Ascending aorta (tissue), 2 donors: Measurements from ENCODE around the gene BCAP31. TPM values are rescaled to one million over a fixed set of nuclear protein-coding genes. Genes with fewer than 3 reads are reported as not detected.
"Not testable (repeated sequence)": the region's sequence is repeated elsewhere in the genome, so short reads cannot be mapped to it uniquely, and the experiment has no call there.

Experiments used
- DNase-seq, 2 donors: peaks; one replicate each; pipeline ENCODE4 v3.0.0-alpha.2; 2019; ENCODE audit warnings: low spot score in 2 of 2
- H3K27ac ChIP-seq, 2 donors: fragments of 200-600 bp; sonication (generic); one replicate each; pipeline ENCODE4 v1.5.1; 2016 to 2017; ENCODE audit warnings: mild to moderate bottlenecking in 1 of 2
- H3K27me3 ChIP-seq: fragments of 200-600 bp; sonication (generic); one replicate; pipeline ENCODE4 v1.5.1; 2017
- H3K36me3 ChIP-seq, 2 donors: fragments of 200-600 bp; sonication (generic); one replicate each; pipeline ENCODE4 v1.5.1; 2016
- H3K4me1 ChIP-seq, 2 donors: fragments of 200-600 bp; sonication (generic); one replicate each; pipeline ENCODE4 v1.5.1; 2016 to 2017; ENCODE audit warnings: mild to moderate bottlenecking in 1 of 2
- H3K4me3 ChIP-seq, 2 donors: fragments of 200-600 bp; sonication (generic); one replicate each; pipeline ENCODE4 v1.5.1; 2016 to 2017; ENCODE audit warnings: mild to moderate bottlenecking in 1 of 2
- H3K9me3 ChIP-seq, 2 donors: fragments of 200-600 bp; sonication (generic); one replicate each; pipeline ENCODE4 v1.5.1; 2016
- intact Hi-C: fragments of 100-400 bp; cut with DNase I; formaldehyde crosslinking; loops from one replicate; pipeline ENCODE4 v1.15.1; 2023
- total RNA-seq: library from RNA; depleted of rRNA; stranded (reverse); fragments of >200 nt; gene quantifications from one replicate; pipeline ENCODE4 v1.1.0, GENCODE V29; 2016
- TF ChIP-seq, protein P1 (sequence below), 3 experiments: fragments of 200-600 bp in 2 of 3; fragments of 450-650 bp in 1 of 3; sonication (generic) in 2 of 3; IDR thresholded peaks; one replicate each; pipeline ENCODE4 v1.5.1; 2016 to 2019; ENCODE audit warnings: antibody characterized with exemption in 3 of 3, mild to moderate bottlenecking in 1 of 3, moderate library complexity in 1 of 3

BCAP31 gene
- total RNA-seq, 1 donor from 2014 or later = 63.0 TPM

DNA sequence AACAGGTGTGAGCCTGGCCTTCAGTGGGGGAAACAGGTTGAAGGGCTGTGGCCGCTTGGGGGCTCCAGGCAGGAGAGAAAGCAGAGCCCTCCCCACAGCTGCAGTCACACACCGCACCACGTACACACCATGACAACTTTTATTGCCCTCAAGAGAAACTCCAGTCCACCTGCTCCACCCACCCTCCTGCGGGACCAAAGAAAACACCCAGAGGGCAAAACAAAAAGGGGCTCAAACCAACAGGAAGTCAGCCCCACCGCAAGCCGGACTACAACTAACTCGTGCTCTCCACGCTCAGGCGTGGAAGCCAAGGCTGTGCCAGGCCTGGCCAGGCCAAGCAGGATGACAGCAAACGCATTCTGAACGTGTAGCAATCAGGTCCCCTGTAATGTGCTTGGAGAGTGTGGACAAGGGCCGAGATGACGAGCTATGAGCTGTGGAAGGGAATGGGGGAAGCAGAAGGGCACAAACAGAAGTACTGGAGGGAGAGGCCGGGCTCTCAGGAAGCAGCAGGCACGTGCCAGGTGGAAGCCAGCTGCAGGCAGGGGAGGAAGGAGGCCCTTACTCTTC is 23.7 kb downstream of the BCAP31 start:
- TF ChIP-seq, protein P1, sequence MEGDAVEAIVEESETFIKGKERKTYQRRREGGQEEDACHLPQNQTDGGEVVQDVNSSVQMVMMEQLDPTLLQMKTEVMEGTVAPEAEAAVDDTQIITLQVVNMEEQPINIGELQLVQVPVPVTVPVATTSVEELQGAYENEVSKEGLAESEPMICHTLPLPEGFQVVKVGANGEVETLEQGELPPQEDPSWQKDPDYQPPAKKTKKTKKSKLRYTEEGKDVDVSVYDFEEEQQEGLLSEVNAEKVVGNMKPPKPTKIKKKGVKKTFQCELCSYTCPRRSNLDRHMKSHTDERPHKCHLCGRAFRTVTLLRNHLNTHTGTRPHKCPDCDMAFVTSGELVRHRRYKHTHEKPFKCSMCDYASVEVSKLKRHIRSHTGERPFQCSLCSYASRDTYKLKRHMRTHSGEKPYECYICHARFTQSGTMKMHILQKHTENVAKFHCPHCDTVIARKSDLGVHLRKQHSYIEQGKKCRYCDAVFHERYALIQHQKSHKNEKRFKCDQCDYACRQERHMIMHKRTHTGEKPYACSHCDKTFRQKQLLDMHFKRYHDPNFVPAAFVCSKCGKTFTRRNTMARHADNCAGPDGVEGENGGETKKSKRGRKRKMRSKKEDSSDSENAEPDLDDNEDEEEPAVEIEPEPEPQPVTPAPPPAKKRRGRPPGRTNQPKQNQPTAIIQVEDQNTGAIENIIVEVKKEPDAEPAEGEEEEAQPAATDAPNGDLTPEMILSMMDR (IDR thresholded peaks at IDR 0.05) = no peak
- intact Hi-C loops = no loop called here
- no peaks in the 10 kb centered on the region for H3K27me3 ChIP-seq
- H3K27ac ChIP-seq = peak overlapping the region; percentile 11 to 18
- no peak overlapping the region for H3K4me3 ChIP-seq
- no peaks in the 10 kb centered on the region for H3K9me3 ChIP-seq
- peaks cover 14 to 17% of the 10 kb centered on the region in 2 donors for H3K36me3 ChIP-seq
- H3K4me1 ChIP-seq = no peaks in the 10 kb centered on the region
- no peak for DNase-seq

DNA sequence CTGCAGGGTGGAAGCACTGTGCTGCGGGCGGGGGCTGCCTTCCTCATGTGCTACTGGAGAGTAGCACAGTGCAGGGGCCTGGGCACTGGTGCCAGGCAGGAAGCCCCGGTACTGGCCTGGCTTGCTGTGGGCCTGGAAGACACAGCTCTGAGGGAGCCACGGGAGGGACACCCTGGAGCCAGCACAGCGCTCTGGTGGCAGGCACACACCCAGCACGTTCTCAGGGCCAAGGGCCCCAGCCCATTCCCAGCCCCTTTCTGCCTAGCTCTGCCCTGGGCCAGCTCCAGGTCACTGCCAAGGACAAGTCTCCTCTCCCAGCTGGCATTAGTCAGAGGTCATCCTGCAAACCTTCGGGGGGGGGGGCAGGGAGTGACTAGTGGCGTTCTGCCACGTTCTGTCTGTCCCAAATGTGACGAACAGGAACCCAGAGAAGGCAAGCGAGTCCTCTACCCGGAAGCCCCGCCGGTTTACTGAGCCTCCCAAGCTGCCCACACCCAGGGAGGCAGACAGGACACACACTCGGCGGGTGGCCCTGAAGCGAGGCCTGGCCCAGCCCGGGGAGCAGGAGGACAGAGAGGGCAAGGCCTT is 24.3 kb downstream of the BCAP31 start:
- DNase-seq, H3K4me1 ChIP-seq, H3K4me3 ChIP-seq, H3K27me3 ChIP-seq, H3K9me3 ChIP-seq, intact Hi-C loops: not testable (repeated sequence)
- Histone ChIP-seq H3K36me3 (peaks cover 14 to 17% of the 10 kb centered on the region in 2 donors), H3K27ac (peak overlapping the region in 1 of 2 donors; percentile 18)

DNA sequence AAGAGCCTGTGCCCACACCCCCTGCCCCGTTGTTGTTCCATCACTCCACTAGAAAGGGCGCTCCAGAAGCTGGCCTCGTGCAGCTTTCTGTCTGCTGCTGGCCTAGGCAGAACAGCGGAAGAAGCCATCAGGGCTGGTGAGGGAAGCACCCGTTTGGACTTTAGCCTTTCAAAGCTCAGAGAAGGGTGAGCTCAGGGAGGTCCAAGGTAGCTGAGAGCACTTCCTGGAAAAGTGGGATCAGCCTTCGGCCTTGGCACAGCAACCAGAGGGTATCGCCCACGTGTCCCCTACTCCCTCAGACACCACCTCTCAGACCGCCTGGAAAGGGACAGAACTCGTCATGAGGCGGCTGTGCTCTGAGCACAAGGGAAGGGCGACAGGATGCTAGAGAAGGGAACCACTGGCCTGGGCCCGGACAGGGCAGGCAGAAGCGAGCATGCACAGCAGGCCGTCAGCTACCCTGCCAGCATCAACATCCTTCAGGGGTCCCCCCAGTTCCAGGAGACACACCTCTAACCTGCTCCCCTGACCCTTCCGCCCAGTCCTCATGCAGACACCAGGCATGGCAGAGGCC is 24.9 kb downstream of the BCAP31 start:
- DNase-seq, H3K27me3 ChIP-seq, H3K4me1 ChIP-seq, H3K4me3 ChIP-seq, H3K27ac ChIP-seq, intact Hi-C loops, H3K9me3 ChIP-seq: not testable (repeated sequence)
- peaks cover 14 to 17% of the 10 kb centered on the region in 2 donors for H3K36me3 ChIP-seq

DNA sequence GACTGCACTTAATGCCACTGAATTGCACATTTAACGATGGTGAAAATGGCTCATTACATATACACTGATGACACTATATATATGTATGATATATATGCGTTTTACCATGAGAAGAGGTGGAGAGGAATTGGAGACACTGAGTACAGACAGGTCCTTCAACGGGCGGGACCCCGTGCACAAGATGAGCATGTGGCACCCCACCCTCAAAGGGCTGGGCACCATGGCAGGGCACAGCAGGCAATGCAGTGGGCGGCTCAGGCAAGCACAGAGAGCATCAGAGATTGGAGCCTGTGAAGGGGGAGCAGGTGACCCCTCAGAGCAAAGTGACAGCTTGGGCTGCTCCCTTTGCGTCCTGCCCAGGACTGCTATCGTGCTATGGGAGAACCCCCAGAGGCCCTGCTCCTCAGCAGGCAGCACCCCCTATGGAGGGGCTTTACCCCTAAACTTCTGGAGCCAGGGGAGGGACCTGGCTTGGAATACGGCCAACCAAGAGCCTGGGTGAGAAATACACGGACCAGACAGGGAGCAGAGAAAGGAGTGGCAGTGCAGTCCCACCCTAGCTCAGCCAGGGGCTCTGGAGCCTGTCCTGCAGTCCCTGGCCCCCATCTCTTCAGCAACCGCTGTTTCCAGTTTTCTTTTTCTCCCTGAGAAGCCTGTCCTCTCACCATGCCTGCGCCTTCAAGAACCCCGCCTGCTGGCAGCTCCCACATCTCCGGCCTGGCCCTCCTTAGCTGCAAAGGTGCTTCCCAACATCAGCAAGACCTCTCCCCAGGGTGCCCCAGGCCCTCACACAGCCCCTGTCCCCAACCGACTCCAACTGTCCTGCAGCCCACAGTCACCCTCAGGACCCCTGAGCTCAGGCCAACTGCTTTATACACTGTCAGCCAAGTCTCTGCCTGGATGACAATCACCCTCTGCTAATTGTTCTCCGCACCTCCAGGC is 26.0 kb downstream of the BCAP31 start:
- H3K27me3 ChIP-seq = no peaks in the 10 kb centered on the region
- H3K36me3 ChIP-seq = peaks cover 14 to 17% of the 10 kb centered on the region in 2 donors
- no peaks in the 10 kb centered on the region for H3K4me1 ChIP-seq
- TF ChIP-seq, protein P1 (IDR thresholded peaks at IDR 0.05) = no peak
- no peak for DNase-seq
- H3K4me3 ChIP-seq = no peak overlapping the region
- H3K27ac ChIP-seq = no peak overlapping the region
- H3K9me3 ChIP-seq = no peaks in the 10 kb centered on the region
- intact Hi-C loops = no loop called here

DNA sequence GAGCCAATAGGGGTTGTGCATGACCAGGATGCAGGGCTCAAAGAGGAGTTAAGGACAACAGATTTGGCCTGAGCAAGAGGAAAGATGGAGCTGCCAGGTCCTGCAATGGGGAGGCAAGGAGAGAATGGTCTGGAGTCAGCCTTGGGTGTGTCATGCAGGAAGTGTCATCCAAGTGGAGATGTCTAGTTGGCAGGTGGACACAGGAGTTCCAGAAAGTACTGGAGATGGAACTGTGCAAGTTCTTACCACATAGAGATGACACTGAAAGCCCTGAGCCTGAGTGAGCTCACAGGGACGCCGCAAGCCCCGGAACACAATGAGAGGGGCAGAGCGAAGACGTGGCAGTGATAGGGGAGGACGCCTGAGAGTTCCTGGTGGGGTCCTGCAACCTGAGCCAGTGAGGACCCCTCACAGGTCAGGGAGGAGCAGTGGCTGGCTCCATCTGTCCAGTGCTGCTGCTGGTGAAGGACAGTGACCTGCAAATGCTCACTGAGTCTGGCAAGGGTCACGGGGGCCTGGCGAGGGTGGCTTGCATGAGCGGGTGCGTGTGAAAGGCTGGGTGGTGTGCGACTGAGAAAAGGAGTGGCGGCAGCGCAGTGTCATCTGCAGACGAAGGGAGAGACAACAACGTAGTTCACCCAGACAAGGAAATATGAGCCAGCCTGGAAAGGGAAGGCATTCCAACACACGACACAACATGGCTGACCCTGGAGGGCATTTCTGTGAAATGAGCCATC is 27.0 kb downstream of the BCAP31 start:
- not testable (repeated sequence) for H3K9me3 ChIP-seq, H3K4me3 ChIP-seq
- peaks cover 14 to 16% of the 10 kb centered on the region in 2 donors for H3K36me3 ChIP-seq

DNA sequence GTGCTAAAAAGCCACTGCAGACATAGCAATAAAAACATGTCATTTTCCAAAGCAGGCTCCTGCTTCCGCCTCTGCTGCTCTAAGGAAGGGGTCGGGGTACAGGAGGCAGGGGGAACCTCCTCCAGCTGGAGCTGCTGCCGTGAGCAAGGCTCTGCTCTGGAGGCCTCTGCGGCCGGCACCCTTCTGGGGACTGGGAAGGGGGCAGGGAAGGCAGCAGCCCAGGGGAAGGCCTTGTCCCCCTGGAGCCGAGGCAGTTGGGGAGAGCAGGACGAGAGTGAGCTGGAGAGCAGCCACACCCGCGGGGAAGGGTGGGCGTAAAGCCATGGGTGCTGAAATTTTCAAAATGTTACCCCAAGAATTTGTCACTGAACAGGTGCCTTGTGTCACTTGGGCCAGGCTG is 27.6 kb downstream of the BCAP31 start:
- H3K27ac ChIP-seq, DNase-seq, intact Hi-C loops, H3K27me3 ChIP-seq, H3K4me3 ChIP-seq, H3K9me3 ChIP-seq, H3K4me1 ChIP-seq: not testable (repeated sequence)
- H3K36me3 ChIP-seq = peaks cover 10 to 11% of the 10 kb centered on the region in 2 donors

More for the DNA sequence above, 27.0 kb downstream of the BCAP31 start:
- DNase-seq, H3K27me3 ChIP-seq, intact Hi-C loops, H3K27ac ChIP-seq, H3K4me1 ChIP-seq: not testable (repeated sequence)

DNA sequence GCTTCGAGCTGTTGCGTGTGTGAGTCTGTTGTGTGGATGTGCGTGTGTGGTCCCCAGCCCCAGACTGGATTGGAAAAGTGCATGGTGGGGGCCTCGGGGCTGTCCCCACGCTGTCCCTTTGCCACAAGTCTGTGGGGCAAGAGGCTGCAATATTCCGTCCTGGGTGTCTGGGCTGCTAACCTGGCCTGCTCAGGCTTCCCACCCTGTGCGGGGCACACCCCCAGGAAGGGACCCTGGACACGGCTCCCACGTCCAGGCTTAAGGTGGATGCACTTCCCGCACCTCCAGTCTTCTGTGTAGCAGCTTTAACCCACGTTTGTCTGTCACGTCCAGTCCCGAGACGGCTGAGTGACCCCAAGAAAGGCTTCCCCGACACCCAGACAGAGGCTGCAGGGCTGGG is 28.1 kb downstream of the BCAP31 start:
- peaks cover 6 to 8% of the 10 kb centered on the region in 2 donors for H3K36me3 ChIP-seq
- no peaks in the 10 kb centered on the region for H3K27me3 ChIP-seq
- TF ChIP-seq, protein P1 (IDR thresholded peaks at IDR 0.05) = no peak
- H3K9me3 ChIP-seq = no peaks in the 10 kb centered on the region
- no peak overlapping the region for H3K4me3 ChIP-seq
- DNase-seq = no peak
- intact Hi-C loops = no loop called here
- no peaks in the 10 kb centered on the region for H3K4me1 ChIP-seq
- no peak overlapping the region for H3K27ac ChIP-seq
